ENCODE measurements around the gene RAPGEF3. TPM values are rescaled to one million over a fixed set of nuclear protein-coding genes. Genes with fewer than 3 reads are reported as not detected.

RAPGEF3 gene
- total RNA-seq, 1 donor from 2014 or later, result 8.4 TPM

GRCh38 chr12:47777741-47778558 is 19.3 kb upstream of the RAPGEF3 start:
- Histone ChIP-seq H3K9me3 (ENCODE audit: control insufficient read depth in 3 of 3, low read length in 3 of 3) (no peaks in the 10 kb centered on the region), H3K9ac (ENCODE audit: low read depth in 1 of 3, low read length in 3 of 3) (peak overlapping the region in 1 of 3 donors; percentile 57), H3K27me3 (ENCODE audit: control insufficient read depth in 3 of 3, insufficient read depth in 3 of 3, low read length in 3 of 3) (no peaks in the 10 kb centered on the region), H3K36me3 (ENCODE audit: control insufficient read depth in 3 of 3, insufficient read depth in 3 of 3, low read length in 3 of 3) (peaks cover 5 to 18% (median 6%) of the 10 kb centered on the region in 3 donors), H3K4me3 (ENCODE audit: low read length in 3 of 3) (no peak overlapping the region), H3K4me1 (ENCODE audit: control insufficient read depth in 3 of 3, insufficient read depth in 3 of 3, low read length in 3 of 3) (peaks cover 59 to 73% (median 61%) of the 10 kb centered on the region in 3 donors), H3K27ac (ENCODE audit: low read depth, low read length) (no peak overlapping the region)

GRCh38 chr12:47777151-47777550 is 18.5 kb upstream of the RAPGEF3 start:
- peak overlapping the region in 1 of 3 donors; percentile 50 for H3K9ac ChIP-seq (ENCODE audit: low read depth in 1 of 3, low read length in 3 of 3)
- peaks cover 63 to 73% (median 65%) of the 10 kb centered on the region in 3 donors for H3K4me1 ChIP-seq (ENCODE audit: control insufficient read depth in 3 of 3, insufficient read depth in 3 of 3, low read length in 3 of 3)

GRCh38 chr12:47776471-47777143 is 17.9 kb upstream of the RAPGEF3 start:
- Histone ChIP-seq H3K9ac (ENCODE audit: low read depth in 1 of 3, low read length in 3 of 3) (peak overlapping the region in 1 of 3 donors; percentile 50), H3K4me3 (ENCODE audit: low read length in 3 of 3) (no peak overlapping the region), H3K27me3 (ENCODE audit: control insufficient read depth in 3 of 3, insufficient read depth in 3 of 3, low read length in 3 of 3) (no peaks in the 10 kb centered on the region), H3K9me3 (ENCODE audit: control insufficient read depth in 3 of 3, low read length in 3 of 3) (no peaks in the 10 kb centered on the region), H3K36me3 (ENCODE audit: control insufficient read depth in 3 of 3, insufficient read depth in 3 of 3, low read length in 3 of 3) (peaks cover 3 to 11% (median 6%) of the 10 kb centered on the region in 3 donors), H3K4me1 (ENCODE audit: control insufficient read depth in 3 of 3, insufficient read depth in 3 of 3, low read length in 3 of 3) (peaks cover 60 to 67% (median 63%) of the 10 kb centered on the region in 3 donors), H3K27ac (ENCODE audit: low read depth, low read length) (peak overlapping the region; percentile 59)

More at GRCh38 chr12:47777151-47777550, 18.5 kb upstream of the RAPGEF3 start:
- no peaks in the 10 kb centered on the region for H3K27me3 ChIP-seq (ENCODE audit: control insufficient read depth in 3 of 3, insufficient read depth in 3 of 3, low read length in 3 of 3)
- H3K36me3 ChIP-seq (ENCODE audit: control insufficient read depth in 3 of 3, insufficient read depth in 3 of 3, low read length in 3 of 3), result peaks cover 5 to 13% (median 6%) of the 10 kb centered on the region in 3 donors
- H3K27ac ChIP-seq (ENCODE audit: low read depth, low read length), result peak overlapping the region; percentile 59
- no peaks in the 10 kb centered on the region for H3K9me3 ChIP-seq (ENCODE audit: control insufficient read depth in 3 of 3, low read length in 3 of 3)
- no peak overlapping the region for H3K4me3 ChIP-seq (ENCODE audit: low read length in 3 of 3)

- no peaks in the 10 kb centered on the region for H3K27me3 ChIP-seq (ENCODE audit: control insufficient read depth in 3 of 3, insufficient read depth in 3 of 3, low read length in 3 of 3)
- H3K4me1 ChIP-seq (ENCODE audit: control insufficient read depth in 3 of 3, insufficient read depth in 3 of 3, low read length in 3 of 3), result peaks cover 58 to 64% (median 60%) of the 10 kb centered on the region in 3 donors
- peak overlapping the region; percentile 59 for H3K27ac ChIP-seq (ENCODE audit: low read depth, low read length)
- no peaks in the 10 kb centered on the region for H3K9me3 ChIP-seq (ENCODE audit: control insufficient read depth in 3 of 3, low read length in 3 of 3)
- peak overlapping the region in 1 of 3 donors; percentile 45 for H3K9ac ChIP-seq (ENCODE audit: low read depth in 1 of 3, low read length in 3 of 3)
- peaks cover 0 to 5% (median 0%) of the 10 kb centered on the region in 3 donors for H3K36me3 ChIP-seq (ENCODE audit: control insufficient read depth in 3 of 3, insufficient read depth in 3 of 3, low read length in 3 of 3)
- H3K4me3 ChIP-seq (ENCODE audit: low read length in 3 of 3), result peak overlapping the region in 1 of 3 donors; percentile 28
These were observed 16.6 kb upstream of the RAPGEF3 start for GRCh38 chr12:47775100-47775911.

GRCh38 chr12:47774663-47775062 is 16.0 kb upstream of the RAPGEF3 start:
- Histone ChIP-seq H3K9me3 (ENCODE audit: control insufficient read depth in 3 of 3, low read length in 3 of 3) (no peaks in the 10 kb centered on the region), H3K27me3 (ENCODE audit: control insufficient read depth in 3 of 3, insufficient read depth in 3 of 3, low read length in 3 of 3) (no peaks in the 10 kb centered on the region), H3K36me3 (ENCODE audit: control insufficient read depth in 3 of 3, insufficient read depth in 3 of 3, low read length in 3 of 3) (no peaks in the 10 kb centered on the region), H3K4me3 (ENCODE audit: low read length in 3 of 3) (peak overlapping the region in 2 of 3 donors; percentile 15 to 22), H3K9ac (ENCODE audit: low read depth in 1 of 3, low read length in 3 of 3) (peak overlapping the region in 1 of 3 donors; percentile 45), H3K27ac (ENCODE audit: low read depth, low read length) (peak overlapping the region; percentile 59), H3K4me1 (ENCODE audit: control insufficient read depth in 3 of 3, insufficient read depth in 3 of 3, low read length in 3 of 3) (peaks cover 58 to 65% (median 58%) of the 10 kb centered on the region in 3 donors)

GRCh38 chr12:47773858-47774580 is 15.3 kb upstream of the RAPGEF3 start:
- H3K9ac ChIP-seq (ENCODE audit: low read depth in 1 of 3, low read length in 3 of 3), result peak overlapping the region; percentile 70 to 85 (median 71)
- peaks cover 55 to 60% (median 56%) of the 10 kb centered on the region in 3 donors for H3K4me1 ChIP-seq (ENCODE audit: control insufficient read depth in 3 of 3, insufficient read depth in 3 of 3, low read length in 3 of 3)
- H3K9me3 ChIP-seq (ENCODE audit: control insufficient read depth in 3 of 3, low read length in 3 of 3), result no peaks in the 10 kb centered on the region
- H3K27me3 ChIP-seq (ENCODE audit: control insufficient read depth in 3 of 3, insufficient read depth in 3 of 3, low read length in 3 of 3), result no peaks in the 10 kb centered on the region
- H3K36me3 ChIP-seq (ENCODE audit: control insufficient read depth in 3 of 3, insufficient read depth in 3 of 3, low read length in 3 of 3), result no peaks in the 10 kb centered on the region
- peak overlapping the region; percentile 59 for H3K27ac ChIP-seq (ENCODE audit: low read depth, low read length)
- peak overlapping the region; percentile 70 to 81 (median 81) for H3K4me3 ChIP-seq (ENCODE audit: low read length in 3 of 3)

- peak within 1 kb of the TSS; percentile 83 to 85 (median 84) for H3K9ac ChIP-seq (ENCODE audit: low read depth in 1 of 3, low read length in 3 of 3)
- peak within 1 kb of the TSS; percentile 48 for H3K27ac ChIP-seq (ENCODE audit: low read depth, low read length)
- H3K4me1 ChIP-seq (ENCODE audit: control insufficient read depth in 3 of 3, insufficient read depth in 3 of 3, low read length in 3 of 3), result peaks cover 49 to 53% (median 49%) of the 10 kb centered on the region in 3 donors
These were observed 14.6 kb upstream of the RAPGEF3 start, which contains the start of gene SLC48A1 for GRCh38 chr12:47773062-47773857. TSS of gene SLC48A1 (plus strand) at chr12:47773238. CDS start at chr12:47773305, 67 bp downstream.

GRCh38 chr12:47772738-47773061 is 14.0 kb upstream of the RAPGEF3 start:
- Histone ChIP-seq H3K4me3 (ENCODE audit: low read length in 3 of 3) (peak overlapping the region; percentile 75 to 81 (median 81)), H3K4me1 (ENCODE audit: control insufficient read depth in 3 of 3, insufficient read depth in 3 of 3, low read length in 3 of 3) (peaks cover 44 to 47% (median 44%) of the 10 kb centered on the region in 3 donors), H3K27me3 (ENCODE audit: control insufficient read depth in 3 of 3, insufficient read depth in 3 of 3, low read length in 3 of 3) (no peaks in the 10 kb centered on the region), H3K9ac (ENCODE audit: low read depth in 1 of 3, low read length in 3 of 3) (peak overlapping the region; percentile 83 to 85 (median 84)), H3K27ac (ENCODE audit: low read depth, low read length) (no peak overlapping the region), H3K9me3 (ENCODE audit: control insufficient read depth in 3 of 3, low read length in 3 of 3) (no peaks in the 10 kb centered on the region), H3K36me3 (ENCODE audit: control insufficient read depth in 3 of 3, insufficient read depth in 3 of 3, low read length in 3 of 3) (no peaks in the 10 kb centered on the region)

More at GRCh38 chr12:47773062-47773857, 14.6 kb upstream of the RAPGEF3 start, which contains the start of gene SLC48A1:
- Histone ChIP-seq H3K4me3 (ENCODE audit: low read length in 3 of 3) (peak within 1 kb of the TSS; percentile 75 to 81 (median 81)), H3K27me3 (ENCODE audit: control insufficient read depth in 3 of 3, insufficient read depth in 3 of 3, low read length in 3 of 3) (no peaks in the 10 kb centered on the region), H3K9me3 (ENCODE audit: control insufficient read depth in 3 of 3, low read length in 3 of 3) (no peaks in the 10 kb centered on the region), H3K36me3 (ENCODE audit: control insufficient read depth in 3 of 3, insufficient read depth in 3 of 3, low read length in 3 of 3) (no peaks in the 10 kb centered on the region)

All from skeletal muscle tissue (tissue), 4 donors.